Immature natural killer cell (primary cell): Measurements from ENCODE around the gene CYB561A3. TPM values are rescaled to one million over a fixed set of nuclear protein-coding genes. Genes with fewer than 3 reads are reported as not detected.

ENCODE experiments used
- DNase-seq, 3 donors: peaks; one replicate each; pipeline ENCODE4 v3.0.0; 2022; ENCODE audit warnings: mixed read lengths in 1 of 3
- H3K27ac Mint-ChIP-seq, 6 donors: one replicate each; pipeline ENCODE4 v1.8.0; 2020; ENCODE audit warnings: mixed read lengths in 6 of 6, mild to moderate bottlenecking in 5 of 6, inconsistent platforms in 4 of 6, moderate library complexity in 3 of 6
- H3K27me3 Mint-ChIP-seq, 3 donors: one replicate each; pipeline ENCODE4 v1.8.0; 2020 to 2021; ENCODE audit warnings: low read depth in 3 of 3, mild to moderate bottlenecking in 3 of 3, mixed read lengths in 3 of 3, moderate library complexity in 3 of 3, inconsistent platforms in 1 of 3
- H3K36me3 Mint-ChIP-seq, 3 donors: one replicate each; pipeline ENCODE4 v1.8.0; 2020; ENCODE audit warnings: mixed read lengths in 3 of 3, inconsistent platforms in 2 of 3, mild to moderate bottlenecking in 2 of 3
- H3K4me1 Mint-ChIP-seq, 2 donors: one replicate each; pipeline ENCODE4 v1.8.0; 2020; ENCODE audit warnings: inconsistent platforms in 2 of 2, mild to moderate bottlenecking in 2 of 2, mixed read lengths in 2 of 2, moderate library complexity in 1 of 2
- H3K4me3 Mint-ChIP-seq, 5 donors: one replicate each; pipeline ENCODE4 v1.8.0; 2020; ENCODE audit warnings: mild to moderate bottlenecking in 5 of 5, mixed read lengths in 5 of 5, inconsistent platforms in 3 of 5, moderate library complexity in 3 of 5
- H3K9me3 Mint-ChIP-seq, 6 donors: one replicate each; pipeline ENCODE4 v1.8.0; 2020; ENCODE audit warnings: mild to moderate bottlenecking in 6 of 6, mixed read lengths in 6 of 6, inconsistent platforms in 4 of 6, moderate library complexity in 3 of 6
- polyA plus RNA-seq, 3 donors: library from polyadenylated mRNA; unstranded; fragments of 300-500 nt; fragmentation: Illumina TruSeq; gene quantifications; one replicate each; pipeline ENCODE4 v1.2.3, GENCODE V29; 2021

CYB561A3 gene
- polyA plus RNA-seq, 3 donors from 2014 or later, result 63.8 to 128 (median 64.5) TPM

DNA sequence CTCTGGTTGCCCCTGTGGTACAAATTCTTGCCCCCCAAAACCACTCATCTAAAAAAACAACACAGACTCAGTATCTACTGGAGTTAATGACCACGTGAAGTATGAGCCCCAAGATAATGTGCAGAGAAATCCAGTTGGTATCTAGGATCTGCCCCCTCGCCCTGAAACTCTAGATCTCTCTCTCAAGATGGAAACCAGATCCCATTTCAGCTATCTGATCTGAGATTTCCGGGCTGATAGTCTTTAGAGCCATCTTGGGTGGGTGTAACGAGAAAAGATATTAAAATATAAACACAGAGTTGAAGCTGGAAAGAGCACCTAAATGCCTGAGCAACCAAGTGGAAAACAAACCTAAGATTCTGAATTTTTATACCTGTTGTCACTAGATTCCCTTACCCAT lies 52.5 kb downstream of the CYB561A3 start:
- peaks cover 14 to 32% (median 15%) of the 10 kb centered on the region in 3 donors for H3K36me3 Mint-ChIP-seq

DNA sequence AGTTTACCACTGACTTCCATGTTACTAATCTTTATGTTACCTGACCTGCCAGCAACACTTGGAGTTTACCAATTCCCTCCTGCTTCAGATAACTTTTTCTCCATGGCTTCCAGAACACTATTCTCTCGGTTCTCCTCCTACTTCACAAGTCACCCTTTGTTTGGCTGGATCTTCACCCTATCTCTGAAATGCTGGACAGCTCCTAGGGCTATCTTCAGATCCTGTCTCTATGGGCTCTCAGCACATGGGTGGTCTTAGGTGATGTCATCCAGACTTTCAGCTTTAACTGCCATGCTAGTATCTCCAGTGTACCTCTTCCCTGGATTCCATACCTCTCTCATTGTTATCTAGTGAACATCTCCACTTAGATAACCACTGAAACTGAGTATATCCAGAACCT lies 54.3 kb downstream of the CYB561A3 start:
- Mint-ChIP-seq H3K36me3 (peaks cover 5 to 34% (median 7%) of the 10 kb centered on the region in 3 donors), H3K4me1 (no peaks in the 10 kb centered on the region), H3K27ac (no peak overlapping the region), H3K27me3 (no peaks in the 10 kb centered on the region), H3K4me3 (no peak overlapping the region), H3K9me3 (no peaks in the 10 kb centered on the region)
- DNase-seq, result no peak

More for the DNA sequence above, 52.5 kb downstream of the CYB561A3 start:
- no peaks in the 10 kb centered on the region for H3K9me3 Mint-ChIP-seq
- no peak overlapping the region for H3K27ac Mint-ChIP-seq
- no peak overlapping the region for H3K4me3 Mint-ChIP-seq
- H3K4me1 Mint-ChIP-seq, result no peaks in the 10 kb centered on the region
- no peak for DNase-seq
- H3K27me3 Mint-ChIP-seq, result no peaks in the 10 kb centered on the region

GRCh38 chr11:61306221-61306620 lies 55.5 kb downstream of the CYB561A3 start:
- H3K27ac Mint-ChIP-seq, result no peak overlapping the region

GRCh38 chr11:61305417-61305816 lies 56.3 kb downstream of the CYB561A3 start:
- Mint-ChIP-seq H3K4me3 (no peak overlapping the region), H3K27ac (no peak overlapping the region), H3K4me1 (peaks cover 0 to 5% of the 10 kb centered on the region in 2 donors), H3K36me3 (peaks cover 7 to 44% (median 13%) of the 10 kb centered on the region in 3 donors), H3K9me3 (no peaks in the 10 kb centered on the region), H3K27me3 (no peaks in the 10 kb centered on the region)
- no peak for DNase-seq

More at GRCh38 chr11:61306221-61306620, 55.5 kb downstream of the CYB561A3 start:
- Mint-ChIP-seq H3K4me3 (no peak overlapping the region), H3K9me3 (no peaks in the 10 kb centered on the region), H3K4me1 (no peaks in the 10 kb centered on the region), H3K27me3 (no peaks in the 10 kb centered on the region), H3K36me3 (peaks cover 7 to 40% (median 14%) of the 10 kb centered on the region in 3 donors)
- DNase-seq, result no peak

GRCh38 chr11:61303725-61304124 lies 58.0 kb downstream of the CYB561A3 start:
- no peak for DNase-seq
- no peak overlapping the region for H3K4me3 Mint-ChIP-seq
- peaks cover 10 to 49% (median 13%) of the 10 kb centered on the region in 3 donors for H3K36me3 Mint-ChIP-seq
- no peaks in the 10 kb centered on the region for H3K27me3 Mint-ChIP-seq
- H3K9me3 Mint-ChIP-seq, result no peaks in the 10 kb centered on the region
- H3K4me1 Mint-ChIP-seq, result peaks cover 3 to 10% of the 10 kb centered on the region in 2 donors
- H3K27ac Mint-ChIP-seq, result no peak overlapping the region

GRCh38 chr11:61302550-61302949 lies 59.1 kb downstream of the CYB561A3 start:
- no peak for DNase-seq
- Mint-ChIP-seq H3K9me3 (no peaks in the 10 kb centered on the region), H3K4me1 (peaks cover 14 to 22% of the 10 kb centered on the region in 2 donors), H3K27me3 (no peaks in the 10 kb centered on the region), H3K27ac (no peak overlapping the region), H3K36me3 (peaks cover 13 to 56% (median 17%) of the 10 kb centered on the region in 3 donors), H3K4me3 (no peak overlapping the region)

Other genes starting within 250 kb of the CYB561A3 start
- gene VPS37C, start 200.5 kb downstream of the CYB561A3 start, polyA plus RNA-seq, result under 1 TPM in 2 of 3 donors, not detected in 1; 0.36 to 0.95 TPM
- not detected for gene PGA3, start 158.4 kb downstream of the CYB561A3 start, polyA plus RNA-seq
- gene PGA4, start 139.5 kb downstream of the CYB561A3 start, polyA plus RNA-seq, result 1 to 10 TPM in 1 of 3 donors, not detected in 2; 1.6 TPM
- gene PGA5, start 120.7 kb downstream of the CYB561A3 start, polyA plus RNA-seq, result not detected
- gene VWCE, start 66.6 kb downstream of the CYB561A3 start, polyA plus RNA-seq, result not detected
- gene DDB1, start 28.8 kb downstream of the CYB561A3 start, polyA plus RNA-seq, result 100 to 1,000 TPM; 105 to 131 (median 119) TPM
- 10 to 100 TPM; 35.0 to 38.2 (median 36.2) TPM for gene TKFC, start 28.7 kb downstream of the CYB561A3 start, polyA plus RNA-seq
- gene TMEM138, start 492 bp upstream of the CYB561A3 start, polyA plus RNA-seq, result 10 to 100 TPM; 28.4 to 61.4 (median 57.5) TPM
- gene TMEM216, start 30.7 kb upstream of the CYB561A3 start, polyA plus RNA-seq, result 10 to 100 TPM; 49.8 to 63.7 (median 51.1) TPM
- 10 to 100 TPM; 11.9 to 34.0 (median 14.8) TPM for gene CPSF7, start 68.1 kb upstream of the CYB561A3 start, polyA plus RNA-seq
- 100 to 1,000 TPM in 2 of 3 donors, 10 to 100 TPM in 1; 93.7 to 129 (median 118) TPM for gene SDHAF2, start 68.2 kb upstream of the CYB561A3 start, polyA plus RNA-seq
- gene LRRC10B, start 146.9 kb upstream of the CYB561A3 start, polyA plus RNA-seq, result not detected
- not detected for gene SYT7, start 219.2 kb upstream of the CYB561A3 start, polyA plus RNA-seq